Liver (tissue), 9 donors: ENCODE measurements around the gene CLCN7. TPM values are rescaled to one million over a fixed set of nuclear protein-coding genes. Genes with fewer than 3 reads are reported as not detected.

Experiments used
- DNase-seq: peaks from one replicate; pipeline ENCODE4 v3.0.0-alpha.2; 2017; ENCODE audit warnings: low spot score
- H3K27ac ChIP-seq, 2 donors: one replicate each; pipeline ENCODE4 v1.7.0; 2013; ENCODE audit warnings: inconsistent platforms in 2 of 2, low read length in 2 of 2, control low read depth in 1 of 2, low read depth in 1 of 2, mild to moderate bottlenecking in 1 of 2
- H3K27me3 ChIP-seq, 4 donors: one replicate each; pipeline versions ENCODE4 v1.6.1 to v1.7.0; 2013; ENCODE audit warnings: low read length in 3 of 4, inconsistent platforms in 1 of 4, mild to moderate bottlenecking in 1 of 4, moderate library complexity in 1 of 4; ENCODE audit not compliant: control insufficient read depth in 4 of 4, insufficient read depth in 4 of 4
- H3K36me3 ChIP-seq, 4 donors: one replicate each; pipeline versions ENCODE4 v1.6.1 to v1.7.0; 2013; ENCODE audit warnings: low read length in 3 of 4, mild to moderate bottlenecking in 3 of 4, low read depth in 1 of 4, moderate library complexity in 1 of 4; ENCODE audit not compliant: control insufficient read depth in 4 of 4, insufficient read depth in 3 of 4
- H3K4me1 ChIP-seq, 4 donors: one replicate each; pipeline versions ENCODE4 v1.6.1 to v1.7.0; 2013; ENCODE audit warnings: low read length in 3 of 4, mild to moderate bottlenecking in 3 of 4, moderate library complexity in 1 of 4; ENCODE audit not compliant: control insufficient read depth in 4 of 4, insufficient read depth in 4 of 4
- H3K4me3 ChIP-seq, 3 donors: one replicate each; pipeline versions ENCODE4 v1.6.1 to v1.7.0; 2013; ENCODE audit warnings: low read length in 3 of 3, control low read depth in 1 of 3, low read depth in 1 of 3, mild to moderate bottlenecking in 1 of 3
- H3K9ac ChIP-seq, 2 donors: one replicate each; pipeline ENCODE4 v1.7.0; 2013; ENCODE audit warnings: low read length in 2 of 2, mild to moderate bottlenecking in 2 of 2, moderate library complexity in 2 of 2, control low read depth in 1 of 2, low read depth in 1 of 2
- H3K9me3 ChIP-seq, 4 donors: one replicate each; pipeline versions ENCODE4 v1.6.1 to v1.7.0; 2013; ENCODE audit warnings: low read length in 3 of 4; ENCODE audit not compliant: control insufficient read depth in 4 of 4
- FOXA1 ChIP-seq: IDR thresholded peaks from 2 replicates; pipeline ENCODE4 v1.6.1; 2016; ENCODE audit warnings: antibody characterized with exemption
- FOXA2 ChIP-seq: IDR thresholded peaks from 2 replicates; pipeline ENCODE4 v1.6.1; 2016; ENCODE audit warnings: antibody characterized with exemption
- GABPA ChIP-seq, 2 donors: IDR thresholded peaks in 1 of 2; conservative IDR thresholded peaks in 1 of 2; 2 replicates each; pipeline ENCODE4 v1.6.1; 2016; ENCODE audit warnings: antibody characterized with exemption in 2 of 2, mild to moderate bottlenecking in 1 of 2, moderate library complexity in 1 of 2
- HNF4A ChIP-seq, 2 donors: conservative IDR thresholded peaks; 2 replicates each; pipeline ENCODE4 v1.6.1; 2016; ENCODE audit warnings: antibody characterized with exemption in 2 of 2, mild to moderate bottlenecking in 2 of 2
- HNF4G ChIP-seq: IDR thresholded peaks from 2 replicates; pipeline ENCODE4 v1.6.1; 2016; ENCODE audit warnings: antibody characterized with exemption
- NR2F2 ChIP-seq: IDR thresholded peaks from 2 replicates; pipeline ENCODE4 v1.6.1; 2016; ENCODE audit warnings: antibody characterized with exemption
- RAD21 ChIP-seq, 2 donors: IDR thresholded peaks; 2 replicates each; pipeline ENCODE4 v1.6.1; 2016; ENCODE audit warnings: antibody characterized with exemption in 2 of 2, mild to moderate bottlenecking in 2 of 2
- RXRA ChIP-seq, 2 donors: IDR thresholded peaks; 2 replicates each; pipeline ENCODE4 v1.6.1; 2017 to 2018; ENCODE audit warnings: antibody characterized with exemption in 2 of 2, mild to moderate bottlenecking in 1 of 2
- SP1 ChIP-seq: IDR thresholded peaks from 2 replicates; pipeline ENCODE4 v1.6.1; 2018; ENCODE audit warnings: antibody characterized with exemption, mild to moderate bottlenecking
- TAF1 ChIP-seq: conservative IDR thresholded peaks from 2 replicates; pipeline ENCODE4 v1.6.1; 2016; ENCODE audit warnings: antibody characterized with exemption, mild to moderate bottlenecking
- YY1 ChIP-seq: IDR thresholded peaks from 2 replicates; pipeline ENCODE4 v1.6.1; 2016; ENCODE audit warnings: antibody characterized with exemption, mild to moderate bottlenecking
- WGBS: extraction: QIAGEN DNeasy Blood & Tissue Kit; methylation state at CpG from one replicate; pipeline ENCODE4 v1.1.7; 2013; 5-methylcytosine and 5-hydroxymethylcytosine counted together
- polyA plus RNA-seq, 2 donors: library from polyadenylated mRNA; stranded (reverse) in 1 of 2; unstranded in 1 of 2; fragments of 200-250 nt in 1 of 2; fragments of >200 nt in 1 of 2; fragmentation: Nextera tagmentation in 1 of 2; extraction: Ambion mirVana in 1 of 2; gene quantifications; one replicate each; pipeline versions ENCODE4 v1.2.1 to v1.2.3, GENCODE V29; 2013 to 2015
- total RNA-seq, 2 donors: library from RNA; depleted of rRNA; stranded (reverse); fragments of >200 nt; gene quantifications; one replicate each; pipeline ENCODE4 v1.2.3, GENCODE V29; 2014
- TF ChIP-seq, protein P1 (sequence below): IDR thresholded peaks from 2 replicates; pipeline ENCODE4 v1.6.1; 2016; ENCODE audit warnings: antibody characterized with exemption
- TF ChIP-seq, protein P2 (sequence below): fragments of 150-350 bp; IDR thresholded peaks from 2 replicates; pipeline ENCODE4 v1.5.1; 2017; ENCODE audit warnings: improper control_type of control experiment, low read depth, low read length; ENCODE audit not compliant: missing input control
- TF ChIP-seq, protein P3 (sequence below): IDR thresholded peaks from 2 replicates; pipeline ENCODE4 v1.6.1; 2016; ENCODE audit warnings: antibody characterized with exemption, mild to moderate bottlenecking
- TF ChIP-seq, protein P4 (sequence below): IDR thresholded peaks from 2 replicates; pipeline ENCODE4 v1.6.1; 2016; ENCODE audit warnings: antibody characterized with exemption
- donor health status: healthy.
- donor health status: healthy.
- donor health status: healthy.
- donor health status: healthy.
- donor health status: healthy.

The CLCN7 gene
- total and polyA plus RNA-seq, 4 donors = 13.9 to 36.2 (median 30.2) TPM

DNA sequence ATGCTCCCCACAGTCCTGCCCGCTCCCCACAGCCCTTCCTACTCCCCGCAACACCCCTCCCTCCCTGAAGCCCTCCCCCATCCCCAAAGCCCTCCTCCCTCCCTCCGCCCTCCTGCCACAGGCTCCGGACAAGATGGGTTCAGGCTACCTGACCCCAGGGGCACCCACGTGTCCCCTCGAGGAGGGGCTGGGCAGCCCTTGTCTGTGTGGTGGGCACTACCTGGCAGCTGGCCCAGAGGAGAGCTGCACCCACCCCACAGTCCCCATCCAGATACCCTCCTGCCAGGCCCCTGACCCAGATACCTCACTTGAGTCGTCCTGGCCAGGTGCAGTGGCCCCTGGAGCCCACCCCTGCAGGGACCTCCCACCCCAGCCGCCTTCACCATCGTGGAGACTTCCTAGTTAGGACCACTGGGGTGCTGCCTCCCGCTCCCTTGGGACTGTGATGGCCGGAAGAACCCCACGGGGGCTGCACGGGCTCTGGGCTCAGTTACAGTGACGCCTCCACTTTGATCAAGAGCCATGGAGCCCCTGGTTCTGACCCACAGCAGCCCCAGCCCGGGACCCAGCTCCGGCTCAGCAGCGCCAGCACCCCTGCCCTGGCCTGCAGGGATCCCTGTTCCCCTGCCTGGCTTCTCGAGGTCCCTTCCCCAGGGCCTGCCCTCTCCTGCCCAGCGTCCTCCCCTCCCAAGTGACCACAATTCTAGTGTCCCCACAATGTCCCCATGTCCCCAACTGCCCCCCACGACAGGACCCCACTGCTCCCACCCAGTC is 43.1 kb downstream of the CLCN7 start:
- Histone ChIP-seq H3K4me3 (no peak overlapping the region), H3K27ac (no peak overlapping the region), H3K27me3 (no peaks in the 10 kb centered on the region), H3K9me3 (no peaks in the 10 kb centered on the region), H3K36me3 (no peaks in the 10 kb centered on the region), H3K9ac (no peak overlapping the region), H3K4me1 (peaks cover 5 to 14% (median 9%) of the 10 kb centered on the region in 4 donors)
- WGBS = 85% methylated on average over 20 of the region's 20 CpGs
- no peak for DNase-seq
- TF ChIP-seq YY1 = no peak
- TF ChIP-seq, protein P1, sequence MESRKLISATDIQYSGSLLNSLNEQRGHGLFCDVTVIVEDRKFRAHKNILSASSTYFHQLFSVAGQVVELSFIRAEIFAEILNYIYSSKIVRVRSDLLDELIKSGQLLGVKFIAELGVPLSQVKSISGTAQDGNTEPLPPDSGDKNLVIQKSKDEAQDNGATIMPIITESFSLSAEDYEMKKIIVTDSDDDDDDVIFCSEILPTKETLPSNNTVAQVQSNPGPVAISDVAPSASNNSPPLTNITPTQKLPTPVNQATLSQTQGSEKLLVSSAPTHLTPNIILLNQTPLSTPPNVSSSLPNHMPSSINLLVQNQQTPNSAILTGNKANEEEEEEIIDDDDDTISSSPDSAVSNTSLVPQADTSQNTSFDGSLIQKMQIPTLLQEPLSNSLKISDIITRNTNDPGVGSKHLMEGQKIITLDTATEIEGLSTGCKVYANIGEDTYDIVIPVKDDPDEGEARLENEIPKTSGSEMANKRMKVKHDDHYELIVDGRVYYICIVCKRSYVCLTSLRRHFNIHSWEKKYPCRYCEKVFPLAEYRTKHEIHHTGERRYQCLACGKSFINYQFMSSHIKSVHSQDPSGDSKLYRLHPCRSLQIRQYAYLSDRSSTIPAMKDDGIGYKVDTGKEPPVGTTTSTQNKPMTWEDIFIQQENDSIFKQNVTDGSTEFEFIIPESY = no peak
- no peak for TF ChIP-seq NR2F2
- TF ChIP-seq HNF4G = no peak
- TF ChIP-seq GABPA (IDR thresholded peaks at IDR 0.05 in 1 of 2, conservative IDR thresholded peaks at IDR 0.05 in 1 of 2) = no peak

DNA sequence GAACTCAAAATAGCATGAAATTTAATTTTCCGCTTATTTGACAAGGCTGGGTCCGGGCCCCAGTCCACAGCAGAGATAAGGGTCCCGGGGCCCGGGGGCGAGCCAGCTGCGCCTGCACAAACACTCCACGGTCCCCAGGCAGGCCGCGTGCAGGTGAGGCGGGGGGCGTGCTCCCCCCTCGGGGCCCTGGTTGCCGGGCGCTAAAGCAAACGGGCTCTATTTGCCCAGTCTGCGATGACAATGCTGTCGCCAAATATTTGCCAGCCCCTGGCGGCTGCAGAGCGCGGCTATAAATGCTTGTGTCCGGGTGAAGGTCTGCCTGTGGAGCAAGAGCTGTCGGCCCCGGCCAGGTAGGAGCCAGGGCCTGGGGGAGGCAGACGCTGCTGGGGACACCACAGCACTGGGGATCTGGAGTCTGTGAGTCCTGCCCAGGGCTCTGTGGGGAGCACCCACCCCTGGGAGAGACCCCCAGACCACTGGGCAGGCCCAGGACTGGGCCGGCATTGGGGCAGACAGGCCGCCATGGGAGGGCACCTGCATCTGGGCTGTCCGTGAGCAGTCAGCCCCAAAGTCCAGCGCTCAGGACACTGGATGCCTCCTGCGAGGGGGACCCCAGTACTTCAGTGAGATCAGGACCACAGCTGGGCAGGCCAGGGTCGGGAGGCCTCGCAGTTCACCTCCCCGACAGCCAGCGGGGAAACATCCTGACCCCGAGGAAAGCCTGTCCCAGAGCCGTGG is 43.9 kb downstream of the CLCN7 start, which contains the start of gene PERCC1:
Gene PERCC1 (plus strand): TSS at position 320 of the 738 bp plus-strand sequence. CDS start 1,516 bp downstream, outside the sequence.
- 32% methylated on average over 35 of the region's 35 CpGs for WGBS
- no peak within 1 kb of the TSS for H3K9ac ChIP-seq
- peaks cover 5 to 14% (median 9%) of the 10 kb centered on the region in 4 donors for H3K4me1 ChIP-seq
- H3K9me3 ChIP-seq = no peaks in the 10 kb centered on the region
- no peak within 1 kb of the TSS for H3K27ac ChIP-seq
- H3K27me3 ChIP-seq = no peaks in the 10 kb centered on the region
- TF ChIP-seq RXRA (IDR thresholded peaks at IDR 0.05) (no peak), HNF4A (conservative IDR thresholded peaks at IDR 0.05) (peak in 1 of 2 donors; percentile 15), TAF1 (no peak), RAD21 (IDR thresholded peaks at IDR 0.05) (peak in 1 of 2 donors; percentile 65), YY1 (no peak), FOXA1 (no peak), FOXA2 (no peak), NR2F2 (no peak), SP1 (peak; percentile 23)
- TF ChIP-seq, protein P2, sequence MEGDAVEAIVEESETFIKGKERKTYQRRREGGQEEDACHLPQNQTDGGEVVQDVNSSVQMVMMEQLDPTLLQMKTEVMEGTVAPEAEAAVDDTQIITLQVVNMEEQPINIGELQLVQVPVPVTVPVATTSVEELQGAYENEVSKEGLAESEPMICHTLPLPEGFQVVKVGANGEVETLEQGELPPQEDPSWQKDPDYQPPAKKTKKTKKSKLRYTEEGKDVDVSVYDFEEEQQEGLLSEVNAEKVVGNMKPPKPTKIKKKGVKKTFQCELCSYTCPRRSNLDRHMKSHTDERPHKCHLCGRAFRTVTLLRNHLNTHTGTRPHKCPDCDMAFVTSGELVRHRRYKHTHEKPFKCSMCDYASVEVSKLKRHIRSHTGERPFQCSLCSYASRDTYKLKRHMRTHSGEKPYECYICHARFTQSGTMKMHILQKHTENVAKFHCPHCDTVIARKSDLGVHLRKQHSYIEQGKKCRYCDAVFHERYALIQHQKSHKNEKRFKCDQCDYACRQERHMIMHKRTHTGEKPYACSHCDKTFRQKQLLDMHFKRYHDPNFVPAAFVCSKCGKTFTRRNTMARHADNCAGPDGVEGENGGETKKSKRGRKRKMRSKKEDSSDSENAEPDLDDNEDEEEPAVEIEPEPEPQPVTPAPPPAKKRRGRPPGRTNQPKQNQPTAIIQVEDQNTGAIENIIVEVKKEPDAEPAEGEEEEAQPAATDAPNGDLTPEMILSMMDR = peak; percentile 44
- TF ChIP-seq, protein P3, sequence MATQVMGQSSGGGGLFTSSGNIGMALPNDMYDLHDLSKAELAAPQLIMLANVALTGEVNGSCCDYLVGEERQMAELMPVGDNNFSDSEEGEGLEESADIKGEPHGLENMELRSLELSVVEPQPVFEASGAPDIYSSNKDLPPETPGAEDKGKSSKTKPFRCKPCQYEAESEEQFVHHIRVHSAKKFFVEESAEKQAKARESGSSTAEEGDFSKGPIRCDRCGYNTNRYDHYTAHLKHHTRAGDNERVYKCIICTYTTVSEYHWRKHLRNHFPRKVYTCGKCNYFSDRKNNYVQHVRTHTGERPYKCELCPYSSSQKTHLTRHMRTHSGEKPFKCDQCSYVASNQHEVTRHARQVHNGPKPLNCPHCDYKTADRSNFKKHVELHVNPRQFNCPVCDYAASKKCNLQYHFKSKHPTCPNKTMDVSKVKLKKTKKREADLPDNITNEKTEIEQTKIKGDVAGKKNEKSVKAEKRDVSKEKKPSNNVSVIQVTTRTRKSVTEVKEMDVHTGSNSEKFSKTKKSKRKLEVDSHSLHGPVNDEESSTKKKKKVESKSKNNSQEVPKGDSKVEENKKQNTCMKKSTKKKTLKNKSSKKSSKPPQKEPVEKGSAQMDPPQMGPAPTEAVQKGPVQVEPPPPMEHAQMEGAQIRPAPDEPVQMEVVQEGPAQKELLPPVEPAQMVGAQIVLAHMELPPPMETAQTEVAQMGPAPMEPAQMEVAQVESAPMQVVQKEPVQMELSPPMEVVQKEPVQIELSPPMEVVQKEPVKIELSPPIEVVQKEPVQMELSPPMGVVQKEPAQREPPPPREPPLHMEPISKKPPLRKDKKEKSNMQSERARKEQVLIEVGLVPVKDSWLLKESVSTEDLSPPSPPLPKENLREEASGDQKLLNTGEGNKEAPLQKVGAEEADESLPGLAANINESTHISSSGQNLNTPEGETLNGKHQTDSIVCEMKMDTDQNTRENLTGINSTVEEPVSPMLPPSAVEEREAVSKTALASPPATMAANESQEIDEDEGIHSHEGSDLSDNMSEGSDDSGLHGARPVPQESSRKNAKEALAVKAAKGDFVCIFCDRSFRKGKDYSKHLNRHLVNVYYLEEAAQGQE = no peak
- TF ChIP-seq, protein P1 = no peak
- TF ChIP-seq, protein P4, sequence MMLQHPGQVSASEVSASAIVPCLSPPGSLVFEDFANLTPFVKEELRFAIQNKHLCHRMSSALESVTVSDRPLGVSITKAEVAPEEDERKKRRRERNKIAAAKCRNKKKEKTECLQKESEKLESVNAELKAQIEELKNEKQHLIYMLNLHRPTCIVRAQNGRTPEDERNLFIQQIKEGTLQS = no peak
- DNase-seq = peak; percentile 70
- H3K4me3 ChIP-seq = no peak within 1 kb of the TSS
- no peaks in the 10 kb centered on the region for H3K36me3 ChIP-seq
